GM18502 (cell line): ENCODE data around the gene ITGB1BP1.

ENCODE experiments used
- ATAC-seq: cut with Tn5 transposase; IDR thresholded peaks from one replicate; pipeline ENCODE4 v1.9.1; 2021; ENCODE audit warnings: mild to moderate bottlenecking; ENCODE audit not compliant: unreplicated experiment, poor library complexity

ITGB1BP1 gene

GRCh38 chr2:9428965-9429577 lies 5.7 kb upstream of the ITGB1BP1 start:
- no peak for ATAC-seq

DNA sequence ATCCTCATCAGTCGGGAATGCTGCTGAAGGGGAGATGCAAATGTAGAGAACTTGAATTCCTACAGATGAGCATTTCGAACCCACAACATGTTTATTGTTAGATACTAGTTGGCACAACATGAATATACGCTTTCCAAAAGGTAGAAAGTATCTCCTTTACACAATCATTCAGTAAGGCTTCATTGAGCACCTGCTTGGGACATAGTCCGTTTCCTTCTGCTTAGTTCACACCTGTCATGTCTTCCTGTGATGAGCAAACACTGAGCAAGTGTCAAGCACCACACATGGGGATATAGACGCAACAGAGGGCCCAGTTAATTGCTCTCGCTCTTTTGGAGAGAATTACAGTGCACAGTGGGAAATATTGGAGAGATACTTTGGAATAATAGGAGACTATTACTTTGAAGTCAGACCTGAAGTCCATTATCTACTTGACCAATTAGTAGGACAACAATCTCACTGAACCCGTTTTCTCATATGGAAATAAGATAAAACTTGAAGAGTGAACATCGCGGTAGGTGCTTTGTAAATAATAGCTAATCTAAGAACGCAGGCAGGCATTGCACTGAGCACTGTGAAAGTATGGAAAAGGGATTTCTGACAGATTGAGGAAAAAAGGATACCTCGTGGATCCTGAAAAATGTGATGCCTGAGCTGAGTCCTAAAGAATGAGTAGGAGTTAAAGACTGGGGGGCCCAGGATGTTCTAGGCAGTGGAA lies 1.3 kb upstream of the ITGB1BP1 start:
- ATAC-seq, result no peak

DNA sequence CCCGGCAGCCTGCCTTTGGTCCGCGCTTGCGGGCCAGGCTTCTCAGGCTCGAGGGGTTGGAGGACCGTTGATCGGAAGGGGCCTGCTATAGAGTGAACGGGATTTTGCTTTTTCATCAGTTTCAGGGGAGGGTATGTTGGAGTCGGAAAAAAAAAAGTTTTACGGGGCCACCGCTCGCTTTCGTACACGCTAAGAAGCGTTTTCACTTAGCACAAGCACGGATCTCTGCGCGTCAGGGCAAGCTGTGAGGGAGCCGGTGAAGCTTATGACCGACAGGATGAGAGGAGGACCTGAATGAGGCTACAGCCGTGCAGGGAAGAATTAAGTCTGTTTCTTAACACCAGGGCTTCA lies 569 bp upstream of the ITGB1BP1 start:
- peak; percentile 7 for ATAC-seq

DNA sequence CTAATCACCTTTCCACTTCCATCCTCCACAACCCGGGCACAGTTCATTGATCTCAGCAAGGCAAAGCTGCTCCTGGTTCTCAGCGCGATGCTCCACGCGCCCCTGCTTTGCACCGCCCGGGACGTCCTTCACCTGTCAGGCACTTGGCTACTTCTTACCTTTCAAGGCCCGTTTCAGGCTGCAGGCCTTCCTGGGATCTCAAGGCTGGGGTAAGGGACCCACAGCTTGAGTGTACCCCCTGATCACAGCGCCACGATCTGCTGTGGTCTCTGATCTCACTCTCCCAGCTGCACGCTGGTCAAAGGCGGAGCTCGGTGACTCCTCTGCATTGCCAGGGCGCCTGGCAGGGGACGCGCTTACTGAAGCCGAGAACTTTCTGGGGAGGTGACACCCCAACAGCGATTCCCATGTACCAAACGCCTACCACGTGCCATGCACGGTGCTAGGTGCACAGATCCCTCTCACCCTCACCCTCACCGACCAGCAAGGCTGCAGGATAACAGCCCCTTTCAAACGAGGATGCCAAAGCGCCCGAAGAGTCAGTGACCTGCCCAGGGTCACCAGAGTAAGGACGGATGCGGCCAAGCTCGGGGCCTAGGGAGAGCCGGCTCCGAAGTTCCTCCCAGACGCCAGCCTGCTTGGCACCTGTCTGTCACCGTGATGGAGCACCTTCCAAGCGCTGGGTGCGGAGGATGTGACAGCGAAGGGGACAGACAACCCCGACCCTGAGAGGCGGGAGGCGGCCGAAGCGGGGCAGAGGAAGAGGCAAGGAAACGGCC lies 818 bp downstream of the ITGB1BP1 start:
- peak; percentile 36 for ATAC-seq

DNA sequence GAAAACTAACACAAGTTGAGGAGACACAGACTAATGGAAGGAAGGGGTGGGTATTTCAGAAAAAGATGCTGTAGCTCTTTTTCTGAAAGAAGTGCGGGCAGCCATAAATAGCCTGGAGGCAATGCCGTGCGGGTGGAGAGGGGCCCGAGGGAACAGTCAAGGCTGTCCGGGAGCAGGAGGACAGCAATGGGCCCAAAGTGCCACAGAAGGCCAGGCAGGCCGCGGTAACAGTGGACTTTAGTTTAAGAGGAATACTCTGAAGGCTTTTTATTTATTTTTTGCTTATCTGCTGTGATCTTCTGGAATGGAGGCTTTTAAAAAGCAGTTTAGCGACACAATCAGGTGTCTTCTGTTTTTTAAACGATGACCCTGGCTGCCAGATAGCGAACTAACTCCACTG lies 2.8 kb downstream of the ITGB1BP1 start:
- no peak for ATAC-seq

DNA sequence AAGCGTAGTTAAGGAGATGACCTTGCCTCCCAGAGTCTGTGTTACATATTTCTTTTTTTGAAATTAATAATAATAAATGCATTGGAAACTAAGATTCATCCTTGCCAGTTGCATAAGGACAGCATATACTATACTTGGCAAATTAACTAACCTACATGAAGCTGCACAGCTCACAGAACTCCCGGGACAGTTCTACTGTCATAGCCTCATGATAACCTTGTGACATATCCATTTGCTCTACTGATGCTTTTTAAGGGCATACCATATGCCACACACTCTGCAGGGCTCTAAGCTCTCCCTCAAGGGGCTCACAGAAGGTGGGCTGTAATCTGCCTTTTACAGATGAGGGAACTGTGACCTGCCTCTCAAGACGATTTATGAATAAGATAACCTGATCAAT lies 3.8 kb downstream of the ITGB1BP1 start:
- no peak for ATAC-seq

DNA sequence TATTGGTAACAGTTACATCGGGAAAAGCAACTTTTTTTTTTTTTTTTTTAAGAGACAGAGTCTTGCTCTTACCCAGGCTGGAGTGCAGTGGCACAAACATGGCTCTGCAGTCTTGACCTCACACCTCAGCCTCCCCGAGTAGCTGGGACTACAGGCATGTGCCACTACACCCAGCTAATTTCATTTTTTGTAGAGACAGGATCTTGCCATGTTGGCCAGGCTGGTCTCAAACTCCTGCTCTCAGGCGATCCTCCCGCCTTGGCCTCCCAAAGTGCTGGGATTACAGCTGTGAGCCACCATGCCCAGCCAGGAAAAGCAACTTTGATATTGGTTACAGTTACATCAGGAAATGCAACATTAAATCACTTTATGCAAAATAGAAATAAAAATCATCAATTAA lies 4.6 kb downstream of the ITGB1BP1 start:
- no peak for ATAC-seq

DNA sequence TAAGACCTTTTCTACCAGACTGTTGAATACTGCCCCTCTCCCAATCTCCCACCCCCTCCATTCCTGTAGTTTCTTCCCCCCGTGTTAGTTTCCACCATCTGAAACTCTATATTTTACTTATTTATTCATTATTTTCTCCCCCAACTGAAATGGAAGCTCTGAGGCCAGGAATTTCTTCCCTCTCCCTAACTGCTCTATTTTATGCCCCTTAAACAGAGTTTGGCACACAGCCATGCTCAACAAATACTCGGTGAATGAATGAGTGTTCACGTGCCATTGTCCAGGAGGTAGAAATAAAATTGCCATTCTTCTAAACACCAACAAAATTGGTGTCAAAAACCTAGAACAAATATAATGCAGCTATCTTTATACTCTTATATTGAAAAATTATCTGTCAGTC lies 5.6 kb downstream of the ITGB1BP1 start:
- no peak for ATAC-seq

- ATAC-seq, result no peak
These were observed 6.4 kb downstream of the ITGB1BP1 start for GRCh38 chr2:9416962-9417316.

DNA sequence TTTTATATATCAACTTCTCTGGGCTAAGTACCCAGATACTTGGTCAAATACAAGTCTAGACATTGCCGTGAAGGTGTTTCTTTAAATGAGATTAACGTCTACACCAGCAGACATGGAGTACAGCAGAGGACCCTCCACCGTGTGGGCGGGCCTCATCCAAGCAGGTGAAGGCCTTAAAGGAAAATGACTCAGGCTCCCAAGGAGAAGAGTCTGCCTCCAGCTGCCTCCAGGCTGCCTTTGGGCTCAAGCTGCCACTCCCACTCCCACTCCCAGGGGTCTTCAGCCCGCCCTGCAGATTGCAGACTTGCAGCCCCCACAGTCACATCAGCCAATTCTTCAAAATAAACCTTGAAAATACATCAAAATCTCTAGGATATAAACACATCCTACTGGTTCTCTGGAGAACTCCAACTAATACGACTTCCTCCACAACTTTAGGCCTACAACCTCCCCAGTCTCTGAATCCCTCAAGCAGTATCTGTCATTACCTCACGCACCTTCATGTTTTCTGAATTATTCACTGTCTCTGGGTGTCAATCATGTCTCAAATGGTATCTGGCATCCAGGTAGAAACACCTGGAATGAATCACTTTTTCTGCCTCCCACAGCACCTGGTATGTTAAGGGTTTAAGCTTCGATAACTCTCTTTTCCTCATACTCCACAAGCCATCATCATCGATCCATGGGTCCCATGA lies 6.9 kb downstream of the ITGB1BP1 start:
- ATAC-seq, result no peak

DNA sequence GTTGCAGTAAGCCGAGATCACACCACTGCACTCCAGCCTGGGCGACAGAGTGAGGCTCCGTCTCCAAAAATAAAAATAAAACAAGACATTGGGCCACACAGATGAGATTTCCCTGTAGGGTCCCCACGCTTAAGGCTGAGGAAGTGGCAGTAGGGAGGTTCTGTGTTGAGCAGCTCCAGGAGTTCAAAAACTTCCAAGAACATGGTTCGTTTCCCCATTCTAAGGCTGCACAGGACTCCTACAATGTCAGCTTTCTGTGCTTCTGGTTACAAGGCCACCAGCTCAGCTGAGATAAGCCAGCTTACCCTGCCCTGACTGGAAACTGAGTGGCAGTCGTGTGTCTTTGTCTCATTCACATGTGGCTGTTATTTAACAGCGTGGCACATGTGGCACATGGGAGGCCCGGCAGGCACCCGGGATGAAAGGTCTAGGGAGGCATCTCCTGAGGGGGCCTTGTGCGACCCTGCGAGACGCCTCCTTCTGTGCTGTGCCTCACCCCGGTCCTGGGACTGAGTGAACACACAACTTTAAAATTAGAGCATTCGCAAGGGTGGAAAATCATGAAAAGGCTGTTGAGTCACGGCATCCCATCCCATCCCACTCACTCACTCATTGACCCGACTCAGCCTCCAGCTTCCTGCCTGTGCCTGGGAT lies 7.7 kb downstream of the ITGB1BP1 start:
- no peak for ATAC-seq

DNA sequence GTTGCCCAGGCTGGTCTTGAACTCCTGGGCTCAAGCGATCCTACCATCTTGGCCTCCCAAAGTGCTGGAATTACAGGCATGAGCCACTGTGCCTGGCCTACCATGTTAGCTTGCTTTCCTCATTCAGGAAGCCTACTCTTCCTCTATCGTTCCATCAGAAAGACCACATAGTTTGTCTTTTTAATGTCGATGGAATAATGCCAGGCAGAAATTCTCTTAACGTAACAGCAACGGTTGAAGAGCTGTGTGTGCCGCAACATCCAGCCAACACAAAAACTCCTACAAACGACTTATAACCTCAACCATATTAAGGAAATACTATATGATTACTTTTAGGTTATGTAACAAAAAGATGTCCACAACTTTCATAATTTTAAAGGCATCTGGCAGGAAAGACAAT lies 10.5 kb downstream of the ITGB1BP1 start:
- ATAC-seq, result no peak

DNA sequence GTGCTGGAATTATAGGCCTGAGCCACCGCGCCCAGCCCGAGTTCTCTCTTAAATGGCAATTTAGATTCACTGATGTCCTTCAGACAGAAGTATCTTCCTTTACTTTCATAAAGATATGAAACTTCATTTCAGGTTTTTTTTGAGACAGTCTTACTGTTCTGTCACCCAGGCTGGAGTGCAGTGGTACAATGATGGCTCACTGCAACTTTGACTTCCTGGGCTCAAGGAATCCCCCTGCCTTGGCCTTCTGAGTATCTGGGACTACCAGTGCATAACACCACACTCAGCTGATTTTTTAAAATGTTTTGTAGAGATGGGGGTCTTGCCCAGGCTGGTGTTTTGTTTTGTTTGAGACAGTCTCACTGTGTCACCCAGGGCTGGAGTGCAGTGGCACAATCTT lies 13.2 kb downstream of the ITGB1BP1 start:
- ATAC-seq, result peak; percentile 87

GRCh38 chr2:9408641-9409151 lies 14.6 kb downstream of the ITGB1BP1 start:
- ATAC-seq, result no peak

- no peak for ATAC-seq
These were observed 15.9 kb downstream of the ITGB1BP1 start for GRCh38 chr2:9407363-9407811.

- ATAC-seq, result no peak
These were observed 16.6 kb downstream of the ITGB1BP1 start for GRCh38 chr2:9406529-9407362.

DNA sequence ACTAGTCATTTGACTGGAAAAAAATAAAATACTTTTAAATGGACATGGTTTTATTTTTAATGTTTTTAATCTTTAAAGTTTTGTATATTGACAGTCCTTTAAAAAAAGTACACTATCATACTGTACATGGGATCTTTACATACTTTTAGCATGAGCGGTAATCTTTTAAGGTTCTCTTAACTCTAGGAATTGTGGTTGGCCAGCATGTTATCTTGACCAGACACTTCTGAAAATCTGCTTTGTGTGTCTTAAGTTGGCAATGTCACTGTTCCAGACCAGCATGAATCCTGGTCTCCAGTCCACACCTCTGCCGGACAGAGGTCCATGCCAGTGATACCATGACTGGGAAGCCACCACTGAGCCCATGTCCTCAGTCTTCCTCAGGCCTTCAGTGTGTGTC lies 17.7 kb downstream of the ITGB1BP1 start:
- no peak for ATAC-seq

DNA sequence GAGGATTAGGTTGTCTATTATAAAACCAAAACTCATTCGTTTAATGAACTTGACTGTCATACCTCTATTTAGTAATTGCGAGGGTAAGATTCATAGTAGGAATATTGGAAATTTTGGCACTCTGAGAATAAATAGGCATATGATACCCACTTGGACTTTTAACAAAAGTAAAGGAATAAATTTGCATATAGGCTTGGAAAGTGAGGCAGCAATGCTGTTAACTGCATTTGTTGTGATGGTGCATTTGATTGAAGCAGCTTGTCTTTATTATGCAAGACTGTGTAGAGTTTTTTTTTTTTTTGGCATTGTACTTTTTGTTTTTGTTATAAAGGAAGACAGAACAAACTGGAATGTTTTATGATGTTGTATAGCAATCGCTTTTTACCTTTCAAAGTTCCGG lies 18.9 kb downstream of the ITGB1BP1 start:
- ATAC-seq, result no peak

DNA sequence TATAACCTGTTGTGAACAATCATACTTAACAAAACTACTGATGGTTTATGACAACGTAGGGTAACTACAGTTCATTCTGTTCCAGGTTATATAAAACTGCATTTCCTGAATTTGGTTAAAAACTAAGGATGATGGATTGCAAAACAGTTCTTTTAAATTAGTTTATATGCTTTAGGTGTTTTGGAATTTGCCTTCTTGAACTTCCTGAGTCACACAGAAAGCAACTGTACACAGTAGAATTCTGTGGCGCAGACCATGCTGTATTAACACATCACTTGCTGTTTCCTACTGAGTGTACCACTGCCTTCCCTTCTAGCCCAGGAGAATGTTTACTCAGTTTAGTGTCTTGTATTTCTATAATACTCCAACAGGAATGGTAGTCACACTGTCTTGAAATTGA lies 19.4 kb downstream of the ITGB1BP1 start:
- no peak for ATAC-seq
